ENCODE measurements around the gene WDR4. TPM values are rescaled to one million over a fixed set of nuclear protein-coding genes. Genes with fewer than 3 reads are reported as not detected.

The WDR4 gene
- polyA plus RNA-seq, 1 experiment: 13.7 TPM

GRCh38 chr21:42906233-42906632 is 26.9 kb upstream of the WDR4 start:
- ChIA-PET POLR2A (no interaction called here), CTCF (no interaction called here)
- no peaks in the 10 kb centered on the region for H3K27me3 ChIP-seq (ENCODE audit: control insufficient read depth, insufficient read depth, low read length)
- DNase-seq (ENCODE audit: low read depth): no peak
- H3K4me3 ChIP-seq (ENCODE audit: low read depth, low read length): no peak overlapping the region
- H3K36me3 ChIP-seq (ENCODE audit: control insufficient read depth, insufficient read depth, low read length): peaks cover 25% of the 10 kb centered on the region
- TF ChIP-seq CTCF (IDR thresholded peaks at IDR 0.05; ENCODE audit: insufficient read depth, low read depth, low read length): no peak

- no peak overlapping the region for H3K4me3 ChIP-seq (ENCODE audit: low read depth, low read length)
- CTCF ChIA-PET: no interaction called here
- POLR2A ChIA-PET: no interaction called here
- H3K27me3 ChIP-seq (ENCODE audit: control insufficient read depth, insufficient read depth, low read length): no peaks in the 10 kb centered on the region
- no peak for TF ChIP-seq CTCF (IDR thresholded peaks at IDR 0.05; ENCODE audit: insufficient read depth, low read depth, low read length)
- H3K36me3 ChIP-seq (ENCODE audit: control insufficient read depth, insufficient read depth, low read length): peaks cover 26% of the 10 kb centered on the region
- DNase-seq (ENCODE audit: low read depth): no peak
Measured at GRCh38 chr21:42905195-42905594, 25.9 kb upstream of the WDR4 start.

- TF ChIP-seq CTCF (IDR thresholded peaks at IDR 0.05; ENCODE audit: insufficient read depth, low read depth, low read length): no peak
- DNase-seq (ENCODE audit: low read depth): no peak
- Histone ChIP-seq H3K36me3 (ENCODE audit: control insufficient read depth, insufficient read depth, low read length) (peaks cover 25% of the 10 kb centered on the region), H3K4me3 (ENCODE audit: low read depth, low read length) (no peak overlapping the region), H3K27me3 (ENCODE audit: control insufficient read depth, insufficient read depth, low read length) (no peaks in the 10 kb centered on the region)
- ChIA-PET CTCF (no interaction called here), POLR2A (no interaction called here)
Measured at GRCh38 chr21:42903817-42904216, 24.5 kb upstream of the WDR4 start.

- Histone ChIP-seq H3K27me3 (ENCODE audit: control insufficient read depth, insufficient read depth, low read length) (no peaks in the 10 kb centered on the region), H3K36me3 (ENCODE audit: control insufficient read depth, insufficient read depth, low read length) (peaks cover 21% of the 10 kb centered on the region), H3K4me3 (ENCODE audit: low read depth, low read length) (no peak overlapping the region)
- DNase-seq (ENCODE audit: low read depth): no peak
- CTCF ChIA-PET: interaction anchor here (0.5 to 0.9 kb wide), 2 partner anchors 23 to 38 kb away, joined by 3 to 4 read pairs; no protein-coding TSS in a partner anchor
- POLR2A ChIA-PET: no interaction called here
- TF ChIP-seq CTCF (IDR thresholded peaks at IDR 0.05; ENCODE audit: insufficient read depth, low read depth, low read length): no peak
Measured at GRCh38 chr21:42900446-42900845, 21.1 kb upstream of the WDR4 start.

GRCh38 chr21:42892931-42893755 is 13.8 kb upstream of the WDR4 start, which contains the start of gene NDUFV3:
Gene NDUFV3 (plus strand): TSS chr21:42893309. CDS start chr21:42893334, 25 bp downstream.
- peaks cover 4% of the 10 kb centered on the region for H3K36me3 ChIP-seq (ENCODE audit: control insufficient read depth, insufficient read depth, low read length)
- no peak for TF ChIP-seq CTCF (IDR thresholded peaks at IDR 0.05; ENCODE audit: insufficient read depth, low read depth, low read length)
- ChIA-PET CTCF (interaction anchor here (2.0 kb wide), 1 partner anchor 38 kb away, joined by 4 read pairs; no protein-coding TSS in a partner anchor), POLR2A (no interaction called here)
- DNase-seq (ENCODE audit: low read depth): peak; percentile 87
- no peaks in the 10 kb centered on the region for H3K27me3 ChIP-seq (ENCODE audit: control insufficient read depth, insufficient read depth, low read length)
- peak within 1 kb of the TSS; percentile 75 for H3K4me3 ChIP-seq (ENCODE audit: low read depth, low read length)

Data from BJ (cell line).